ENCODE data around the gene SCYGR3. TPM values are rescaled to one million over a fixed set of nuclear protein-coding genes. Genes with fewer than 3 reads are reported as not detected.

The SCYGR3 gene
- total RNA-seq, 1 donor from 2014 or later, result not detected

DNA sequence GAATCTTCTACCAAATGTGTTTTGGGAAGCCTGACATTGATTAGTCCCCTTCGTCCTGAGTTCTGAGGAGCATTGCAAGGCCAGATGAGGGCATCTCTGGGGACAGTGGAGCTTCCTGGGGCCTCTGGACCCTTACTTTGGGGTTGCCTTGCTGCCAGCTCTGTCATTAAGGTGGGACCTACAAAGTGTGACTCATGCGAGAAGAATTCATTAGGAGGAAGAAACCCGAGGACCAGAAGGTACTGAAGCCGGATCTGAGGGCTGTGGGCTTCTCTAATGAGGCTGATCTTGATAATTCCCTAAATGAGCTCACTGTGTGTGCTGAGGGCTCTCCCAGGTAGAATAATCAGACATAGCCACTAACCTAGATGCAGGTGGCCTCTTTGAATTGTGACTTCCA is 16.6 kb downstream of the SCYGR3 start:
- no peak for TF ChIP-seq CTCF (IDR thresholded peaks at IDR 0.05; ENCODE audit: unreplicated experiment)
- no peaks in the 10 kb centered on the region for H3K36me3 Mint-ChIP-seq (ENCODE audit: low read depth, unreplicated experiment)
- H3K9me3 Mint-ChIP-seq (ENCODE audit: unreplicated experiment), result no peaks in the 10 kb centered on the region
- H3K4me1 Mint-ChIP-seq (ENCODE audit: unreplicated experiment), result peaks cover 6% of the 10 kb centered on the region
- no peak overlapping the region for H3K27ac Mint-ChIP-seq (ENCODE audit: unreplicated experiment)
- H3K4me3 Mint-ChIP-seq (ENCODE audit: unreplicated experiment), result no peak overlapping the region
- H3K27me3 Mint-ChIP-seq (ENCODE audit: unreplicated experiment), result peaks cover 4% of the 10 kb centered on the region
- DNase-seq (ENCODE audit: low spot score), result no peak

DNA sequence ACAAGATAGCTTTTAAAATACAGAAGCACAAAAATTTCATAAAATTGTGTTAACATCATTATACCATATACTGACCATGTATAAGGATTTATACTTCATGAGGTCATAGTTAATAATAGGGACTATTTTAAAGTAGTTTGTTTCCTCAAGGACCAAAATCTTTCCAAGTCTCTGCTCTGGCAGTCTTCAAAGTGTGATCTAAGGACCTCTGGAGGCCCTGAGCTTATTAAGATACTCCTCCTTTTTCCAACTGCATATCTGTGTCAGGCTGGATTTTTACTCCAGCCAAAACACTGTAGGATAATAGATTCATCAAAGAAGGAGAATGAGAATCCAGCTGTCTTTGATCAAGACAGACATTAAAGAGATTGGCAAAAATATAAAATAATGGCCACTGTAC is 17.6 kb downstream of the SCYGR3 start:
- H3K27me3 Mint-ChIP-seq (ENCODE audit: unreplicated experiment), result peaks cover 4% of the 10 kb centered on the region
- H3K4me3 Mint-ChIP-seq (ENCODE audit: unreplicated experiment), result no peak overlapping the region
- no peak for TF ChIP-seq CTCF (IDR thresholded peaks at IDR 0.05; ENCODE audit: unreplicated experiment)
- H3K9me3 Mint-ChIP-seq (ENCODE audit: unreplicated experiment), result no peaks in the 10 kb centered on the region
- no peak overlapping the region for H3K27ac Mint-ChIP-seq (ENCODE audit: unreplicated experiment)
- H3K36me3 Mint-ChIP-seq (ENCODE audit: low read depth, unreplicated experiment), result no peaks in the 10 kb centered on the region
- H3K4me1 Mint-ChIP-seq (ENCODE audit: unreplicated experiment), result peaks cover 5% of the 10 kb centered on the region
- no peak for DNase-seq (ENCODE audit: low spot score)

- H3K9me3 Mint-ChIP-seq (ENCODE audit: unreplicated experiment), result no peaks in the 10 kb centered on the region
- H3K4me3 Mint-ChIP-seq (ENCODE audit: unreplicated experiment), result no peak overlapping the region
Measured at GRCh38 chr2:227595797-227596196, 18.8 kb downstream of the SCYGR3 start.

GRCh38 chr2:227592694-227593387 is 21.8 kb downstream of the SCYGR3 start:
- Mint-ChIP-seq H3K9me3 (ENCODE audit: unreplicated experiment) (no peaks in the 10 kb centered on the region), H3K4me3 (ENCODE audit: unreplicated experiment) (no peak overlapping the region), H3K27me3 (ENCODE audit: unreplicated experiment) (peaks cover 4% of the 10 kb centered on the region), H3K36me3 (ENCODE audit: low read depth, unreplicated experiment) (no peaks in the 10 kb centered on the region), H3K27ac (ENCODE audit: unreplicated experiment) (no peak overlapping the region), H3K4me1 (ENCODE audit: unreplicated experiment) (no peaks in the 10 kb centered on the region)
- TF ChIP-seq CTCF (IDR thresholded peaks at IDR 0.05; ENCODE audit: unreplicated experiment), result no peak
- DNase-seq (ENCODE audit: low spot score), result no peak

More at GRCh38 chr2:227595797-227596196, 18.8 kb downstream of the SCYGR3 start:
- no peak for TF ChIP-seq CTCF (IDR thresholded peaks at IDR 0.05; ENCODE audit: unreplicated experiment)
- H3K4me1 Mint-ChIP-seq (ENCODE audit: unreplicated experiment), result peaks cover 4% of the 10 kb centered on the region
- no peak overlapping the region for H3K27ac Mint-ChIP-seq (ENCODE audit: unreplicated experiment)
- H3K27me3 Mint-ChIP-seq (ENCODE audit: unreplicated experiment), result peaks cover 4% of the 10 kb centered on the region
- H3K36me3 Mint-ChIP-seq (ENCODE audit: low read depth, unreplicated experiment), result no peaks in the 10 kb centered on the region
- no peak for DNase-seq (ENCODE audit: low spot score)

GRCh38 chr2:227582369-227582768 is 32.3 kb downstream of the SCYGR3 start:
- H3K4me1 Mint-ChIP-seq (ENCODE audit: unreplicated experiment), result no peaks in the 10 kb centered on the region
- peaks cover 7% of the 10 kb centered on the region for H3K36me3 Mint-ChIP-seq (ENCODE audit: low read depth, unreplicated experiment)
- peaks cover 6% of the 10 kb centered on the region for H3K9me3 Mint-ChIP-seq (ENCODE audit: unreplicated experiment)
- no peak overlapping the region for H3K4me3 Mint-ChIP-seq (ENCODE audit: unreplicated experiment)
- DNase-seq (ENCODE audit: low spot score), result no peak
- no peak overlapping the region for H3K27ac Mint-ChIP-seq (ENCODE audit: unreplicated experiment)
- H3K27me3 Mint-ChIP-seq (ENCODE audit: unreplicated experiment), result peaks cover 3% of the 10 kb centered on the region
- no peak for TF ChIP-seq CTCF (IDR thresholded peaks at IDR 0.05; ENCODE audit: unreplicated experiment)

Measured in endothelial cell (in vitro differentiated cells).